ENCODE results near the gene IL21R.

The IL21R gene

GRCh38 chr16:27427538-27427937 is 25.6 kb downstream of the IL21R start:
- TF ChIP-seq CTCF (IDR thresholded peaks at IDR 0.05): no peak

- TF ChIP-seq CTCF (IDR thresholded peaks at IDR 0.05): no peak
Observed at GRCh38 chr16:27428026-27428785, 26.2 kb downstream of the IL21R start.

- TF ChIP-seq CTCF (IDR thresholded peaks at IDR 0.05): no peak
Observed at GRCh38 chr16:27429330-27429871, 27.4 kb downstream of the IL21R start.

- no peak for TF ChIP-seq CTCF (IDR thresholded peaks at IDR 0.05)
Observed at GRCh38 chr16:27429981-27430441, 28.0 kb downstream of the IL21R start.

- TF ChIP-seq CTCF (IDR thresholded peaks at IDR 0.05): no peak
Observed at GRCh38 chr16:27430512-27430911, 28.5 kb downstream of the IL21R start.

- TF ChIP-seq CTCF (IDR thresholded peaks at IDR 0.05): no peak
Observed at GRCh38 chr16:27430923-27431484, 29.0 kb downstream of the IL21R start.

- no peak for TF ChIP-seq CTCF (IDR thresholded peaks at IDR 0.05)
Observed at GRCh38 chr16:27431773-27432532, 30.0 kb downstream of the IL21R start.
